GM18502 (cell line): ENCODE results near the gene SDS.

Experiments used
- ATAC-seq: cut with Tn5 transposase; IDR thresholded peaks from one replicate; pipeline ENCODE4 v1.9.1; 2021; ENCODE audit warnings: mild to moderate bottlenecking; ENCODE audit not compliant: unreplicated experiment, poor library complexity

The SDS gene

GRCh38 chr12:113401066-113402000 lies 2.4 kb downstream of the SDS start:
- ATAC-seq, result no peak

- no peak for ATAC-seq
Measured at GRCh38 chr12:113400362-113400761, 3.3 kb downstream of the SDS start.

DNA sequence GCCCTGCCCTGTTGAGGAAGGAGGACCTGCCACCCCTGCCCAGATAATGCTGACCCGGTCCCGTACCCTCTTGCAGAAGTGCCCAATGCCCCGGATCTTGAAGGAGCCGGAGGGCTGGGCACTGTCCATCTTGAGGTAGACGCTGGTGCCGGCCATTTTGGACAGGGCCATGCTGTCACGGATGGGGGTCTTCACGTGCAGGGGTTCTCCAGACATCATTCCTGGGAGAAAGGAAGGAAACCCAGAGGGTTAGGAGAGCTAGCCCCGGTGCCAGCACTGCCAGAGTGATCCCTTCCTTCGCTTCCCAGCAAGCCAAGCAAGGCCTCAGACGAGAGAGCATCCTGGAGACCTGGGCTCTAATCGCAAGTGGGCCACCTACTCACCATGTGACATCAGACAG lies 4.2 kb downstream of the SDS start:
- no peak for ATAC-seq

DNA sequence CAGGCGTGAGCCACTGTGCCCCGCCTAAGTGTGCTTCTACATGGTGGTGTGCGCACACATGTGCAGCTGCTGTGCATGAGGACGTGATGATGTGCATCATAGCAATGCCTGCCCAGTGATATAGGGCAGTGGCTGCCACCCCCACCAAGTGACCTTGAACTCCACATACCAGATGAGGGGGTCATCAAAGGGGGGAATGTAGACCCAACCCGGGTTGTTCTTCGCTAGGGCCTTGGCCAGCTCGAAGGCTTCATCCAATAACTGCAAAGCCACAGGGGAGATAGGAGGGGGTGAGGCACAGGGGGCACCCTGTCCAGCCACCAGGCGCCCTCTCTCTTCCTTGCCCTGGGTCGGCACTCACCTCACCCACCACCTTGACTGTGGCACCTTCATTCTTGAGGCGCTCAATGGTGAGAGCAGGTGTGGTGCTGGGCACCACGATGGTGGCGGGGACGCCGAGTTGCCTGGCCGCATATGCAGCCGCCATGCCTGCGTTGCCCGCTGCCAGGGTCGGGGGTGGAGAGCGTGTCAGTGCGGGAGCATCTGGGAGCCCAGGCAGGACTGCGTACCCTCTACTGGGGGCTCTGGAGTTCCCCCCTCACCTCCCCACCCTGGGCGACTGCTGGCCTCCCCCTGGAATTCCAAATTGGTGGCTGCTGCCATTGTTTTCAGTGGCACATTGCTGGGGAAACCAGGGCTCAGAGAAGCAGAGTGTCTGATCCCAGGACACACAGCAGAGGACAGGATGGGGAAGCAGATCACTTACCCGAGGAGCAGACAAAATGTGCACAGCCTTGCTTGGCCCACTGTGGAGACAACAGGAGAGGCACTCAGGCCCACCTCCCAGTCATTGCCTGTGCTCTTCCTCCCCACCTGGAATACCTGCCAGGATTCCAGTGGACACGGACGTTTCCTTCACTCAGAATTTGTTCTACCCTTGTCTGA lies 5.1 kb downstream of the SDS start:
- no peak for ATAC-seq

DNA sequence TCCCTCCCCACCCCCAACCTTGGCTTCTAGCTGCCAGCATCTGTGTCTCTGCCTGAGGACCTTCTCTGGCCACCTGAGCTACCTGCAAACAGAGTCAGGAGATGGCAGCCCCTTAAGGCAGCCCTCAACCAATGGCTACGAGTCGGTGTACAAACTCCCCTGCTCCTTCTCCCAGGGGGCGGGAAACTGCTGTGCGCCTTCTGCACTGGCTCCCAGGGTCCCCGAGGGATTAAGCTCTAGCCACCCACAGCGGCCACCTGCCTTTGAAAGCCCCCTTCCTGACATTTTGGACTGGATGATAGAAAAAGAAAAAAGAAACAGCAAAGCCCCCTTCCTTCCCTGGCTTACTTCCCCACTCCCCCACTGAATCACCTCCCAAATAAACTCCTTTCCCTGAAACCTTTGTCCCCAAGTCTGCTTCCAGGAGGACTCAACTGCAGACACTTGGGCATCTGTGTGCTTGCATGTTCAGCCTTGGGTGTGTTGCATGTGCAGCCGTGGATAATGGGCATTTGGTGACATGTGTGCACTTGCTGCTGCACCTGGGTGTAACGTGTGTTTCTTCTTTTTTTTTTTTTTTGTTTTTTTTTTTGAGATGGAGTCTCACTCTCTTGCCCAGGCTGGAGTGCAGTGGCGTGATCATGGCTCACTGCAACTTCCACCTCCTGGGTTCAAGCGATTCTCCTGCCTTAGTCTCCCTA lies 6.0 kb downstream of the SDS start:
- ATAC-seq, result no peak

GRCh38 chr12:113396828-113397496 lies 6.7 kb downstream of the SDS start:
- ATAC-seq, result no peak

DNA sequence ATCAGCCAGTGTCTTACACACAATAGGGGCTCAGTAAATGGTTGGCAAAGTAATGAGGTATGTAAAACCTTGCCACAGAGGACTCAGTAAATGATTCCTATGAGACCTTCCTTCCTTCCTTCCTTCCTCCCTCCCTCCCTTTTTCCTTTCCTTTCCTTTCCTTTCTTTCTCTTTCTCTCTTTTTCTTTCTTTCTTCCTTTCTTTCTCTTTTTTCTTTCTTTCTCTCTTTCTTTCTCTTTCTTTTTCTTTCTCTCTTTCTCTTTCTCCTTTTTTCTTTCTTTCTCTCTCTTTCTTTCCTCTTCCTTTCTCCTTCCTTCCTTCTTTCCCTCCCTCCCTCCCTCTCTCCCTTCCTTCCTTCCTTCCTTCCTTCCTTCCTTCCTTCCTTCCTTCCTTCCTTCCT lies 7.5 kb downstream of the SDS start:
- no peak for ATAC-seq

GRCh38 chr12:113395119-113395518 lies 8.6 kb downstream of the SDS start:
- ATAC-seq, result no peak

GRCh38 chr12:113393749-113394148 lies 9.9 kb downstream of the SDS start:
- ATAC-seq, result no peak

- no peak for ATAC-seq
Measured at GRCh38 chr12:113392988-113393579, 10.6 kb downstream of the SDS start.

GRCh38 chr12:113392520-113392919 lies 11.2 kb downstream of the SDS start:
- ATAC-seq, result no peak

GRCh38 chr12:113391650-113392337 lies 11.9 kb downstream of the SDS start:
- no peak for ATAC-seq

DNA sequence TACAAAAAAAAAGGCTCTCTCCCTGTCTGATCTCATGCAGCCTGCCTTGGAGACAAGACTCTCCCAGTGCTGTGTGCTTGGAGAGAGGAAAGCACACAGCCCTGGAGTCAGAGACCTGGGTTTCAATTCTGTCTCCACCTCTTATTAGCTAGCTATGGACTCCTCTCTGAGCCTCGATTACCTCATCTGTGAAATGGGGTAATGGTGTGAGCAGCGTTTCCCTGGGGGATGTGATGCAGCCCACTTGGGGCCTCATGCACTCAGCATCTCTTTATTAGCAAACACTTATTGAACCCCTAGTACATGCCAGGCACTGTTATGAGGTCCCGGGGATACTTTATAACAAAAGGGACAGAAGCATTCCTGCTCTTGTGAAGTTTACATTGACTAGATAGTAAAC lies 12.5 kb downstream of the SDS start:
- ATAC-seq, result no peak

DNA sequence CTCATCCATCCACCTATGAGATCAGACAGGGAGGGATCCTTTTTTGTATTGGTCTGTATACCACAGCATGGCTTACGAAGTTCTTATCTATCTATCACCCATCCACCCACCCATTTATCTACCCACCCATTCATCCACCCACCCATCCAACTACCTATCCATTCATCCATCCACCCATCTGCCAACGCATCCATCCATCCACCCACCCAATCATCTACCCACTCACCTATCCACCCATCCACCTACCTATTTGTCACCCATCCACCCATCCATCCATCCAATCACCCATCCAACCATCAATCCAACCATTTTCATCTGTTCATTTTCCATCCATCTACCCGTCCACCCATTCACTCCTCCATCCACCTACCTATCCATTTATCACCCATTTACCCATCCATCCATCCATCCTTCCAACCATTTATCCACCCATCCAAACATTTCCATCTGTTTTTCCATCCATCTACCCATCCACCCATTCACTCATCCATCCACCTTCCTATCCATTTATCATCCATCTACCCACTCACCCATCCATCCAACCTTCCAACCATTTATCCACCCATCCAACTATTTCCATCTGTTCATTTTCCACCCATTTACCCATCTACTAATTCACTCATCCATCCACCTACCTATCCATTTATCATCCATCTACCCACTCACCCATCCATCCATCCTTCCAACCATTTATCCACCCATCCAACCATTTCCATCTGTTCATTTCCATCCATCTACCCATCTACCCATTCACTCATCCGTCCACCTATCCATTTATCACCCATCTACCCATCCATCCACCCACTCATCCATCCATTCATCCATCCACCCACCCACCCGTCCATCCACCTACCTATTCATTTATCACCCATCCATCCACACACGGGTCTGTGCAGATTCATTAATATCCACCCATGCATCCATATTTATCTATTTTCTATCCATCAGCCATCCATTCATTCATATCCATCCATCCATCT lies 13.3 kb downstream of the SDS start:
- ATAC-seq, result no peak

- ATAC-seq, result no peak
Measured at GRCh38 chr12:113388351-113388750, 15.3 kb downstream of the SDS start.

DNA sequence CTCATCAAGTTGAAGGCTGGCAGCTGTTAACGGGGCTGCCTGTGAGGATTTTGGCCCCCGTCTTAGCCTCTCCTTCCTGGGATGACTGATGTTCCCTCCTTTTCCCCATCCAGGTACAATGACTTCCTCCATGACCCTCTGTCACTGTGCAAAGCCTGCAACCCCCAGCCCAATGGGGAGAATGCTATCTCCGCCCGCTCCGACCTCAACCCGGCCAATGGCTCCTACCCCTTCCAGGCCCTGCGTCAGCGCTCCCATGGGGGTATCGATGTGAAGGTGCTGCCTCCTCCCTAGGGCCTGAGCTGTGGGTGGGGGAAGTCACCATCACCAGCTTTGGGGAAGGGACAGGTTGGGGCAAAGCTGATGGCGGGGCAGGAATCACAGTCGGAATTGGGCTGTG lies 16.1 kb downstream of the SDS start:
- ATAC-seq, result no peak

DNA sequence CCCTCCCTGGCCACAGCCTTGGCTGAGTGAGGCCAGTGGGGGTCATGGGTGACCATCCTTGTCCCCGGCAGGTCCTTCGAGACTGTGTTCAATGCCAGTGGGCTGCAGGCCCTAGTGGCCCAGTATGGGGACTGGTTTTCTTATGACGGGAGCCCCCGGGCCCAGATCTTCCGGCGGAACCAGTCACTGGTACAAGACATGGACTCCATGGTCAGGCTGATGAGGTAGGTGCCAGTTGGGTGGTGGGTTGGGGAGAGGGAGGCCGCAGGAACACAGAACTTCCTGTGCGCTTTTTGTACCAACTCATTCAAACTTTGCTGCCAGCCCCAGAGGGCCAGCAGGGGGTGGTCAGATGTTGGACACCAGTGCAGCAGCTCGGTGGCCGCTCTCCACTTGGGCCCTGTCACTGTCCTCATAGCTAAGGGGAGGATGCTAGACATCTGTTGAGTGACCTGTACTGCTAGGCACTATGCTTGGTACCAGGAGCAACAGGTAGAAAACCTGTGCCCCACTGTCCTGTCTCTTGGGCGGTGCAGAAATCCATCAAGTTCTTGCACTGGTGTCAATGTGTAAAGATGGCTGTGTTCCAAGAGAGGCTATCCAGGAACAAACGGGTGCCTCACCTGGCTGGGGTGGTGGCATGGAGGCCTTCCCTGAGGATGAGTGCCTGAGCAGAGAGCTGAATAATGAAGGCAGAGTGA lies 16.7 kb downstream of the SDS start:
- ATAC-seq, result no peak
